Posterior cingulate gyrus (tissue), 11 donors: ENCODE measurements around the gene TSHR.
A peak's percentile ranks its signal among the peaks of the same experiment; 100 is the strongest.
"Not testable (repeated sequence)": the region's sequence is repeated elsewhere in the genome, so short reads cannot be mapped to it uniquely, and the experiment has no call there.

Experiments used
- DNase-seq, 10 donors: peaks; one replicate each; pipeline versions ENCODE4 v3.0.0 to v3.0.0-alpha.2; 2020 to 2021; ENCODE audit warnings: mixed read lengths in 3 of 10
- intact Hi-C: fragments of 100-400 bp; cut with DNase I; formaldehyde crosslinking; loops from one replicate; pipeline ENCODE4 v1.15.1; 2023

The TSHR gene

DNA sequence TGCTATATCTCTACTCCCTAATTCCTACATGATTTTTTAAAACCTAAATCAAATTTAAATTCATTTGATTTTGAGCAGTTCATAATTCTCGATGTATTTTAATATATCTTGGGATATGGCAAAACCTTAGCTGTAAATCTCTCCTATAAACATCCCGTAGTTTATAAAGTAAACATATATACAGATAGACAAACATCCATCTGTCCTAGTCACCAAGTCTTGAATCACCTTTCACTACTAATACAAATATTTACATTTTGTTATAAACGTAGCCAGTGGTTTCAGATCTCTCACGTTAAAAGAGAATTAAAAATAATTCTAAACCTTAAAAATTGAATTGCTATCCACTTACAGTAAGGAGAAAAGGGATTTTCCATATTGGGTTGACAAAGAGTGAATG, 107.0 kb downstream of the TSHR start:
- no peak for DNase-seq
- intact Hi-C loops: no loop called here

DNA sequence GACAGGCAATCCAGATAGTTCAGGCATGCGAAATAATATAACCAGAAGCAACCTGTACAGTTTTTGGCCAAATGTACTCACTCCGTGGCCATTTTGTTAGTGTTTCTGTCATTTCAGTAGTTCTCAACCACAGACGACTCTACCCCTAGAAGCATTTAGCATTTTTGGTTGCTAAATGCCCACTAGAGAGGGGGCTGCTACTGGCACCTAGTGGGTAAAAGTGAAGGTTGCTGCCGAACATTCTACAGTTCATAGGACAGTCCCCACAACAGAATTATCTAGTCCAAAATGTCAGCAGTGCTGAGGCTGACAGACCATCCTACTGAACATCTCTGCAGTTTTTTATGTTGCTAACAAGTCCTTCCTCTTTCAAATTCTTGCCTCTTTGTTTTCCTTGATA, 107.4 kb downstream of the TSHR start:
- intact Hi-C loops: no loop called here
- no peak for DNase-seq

DNA sequence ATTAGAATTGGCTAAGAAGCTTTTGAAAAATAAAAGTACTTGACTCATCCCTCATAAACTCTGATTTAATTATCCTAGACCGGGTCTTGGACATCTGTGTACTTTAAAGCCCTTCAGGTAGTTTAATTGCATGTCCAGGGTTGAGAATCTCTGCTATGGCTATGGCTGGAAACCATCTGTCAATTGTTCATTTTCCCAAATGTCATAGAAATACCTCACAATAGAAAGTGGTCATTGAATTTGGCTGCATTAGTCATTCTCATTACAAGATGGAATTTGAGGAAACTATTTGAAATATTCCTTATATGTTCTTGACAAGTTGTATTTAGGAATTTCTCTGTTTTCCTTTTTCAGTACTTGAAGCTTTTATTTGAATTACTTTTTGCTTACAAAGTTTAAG, 111.3 kb downstream of the TSHR start:
- DNase-seq: no peak
- intact Hi-C loops: no loop called here

DNA sequence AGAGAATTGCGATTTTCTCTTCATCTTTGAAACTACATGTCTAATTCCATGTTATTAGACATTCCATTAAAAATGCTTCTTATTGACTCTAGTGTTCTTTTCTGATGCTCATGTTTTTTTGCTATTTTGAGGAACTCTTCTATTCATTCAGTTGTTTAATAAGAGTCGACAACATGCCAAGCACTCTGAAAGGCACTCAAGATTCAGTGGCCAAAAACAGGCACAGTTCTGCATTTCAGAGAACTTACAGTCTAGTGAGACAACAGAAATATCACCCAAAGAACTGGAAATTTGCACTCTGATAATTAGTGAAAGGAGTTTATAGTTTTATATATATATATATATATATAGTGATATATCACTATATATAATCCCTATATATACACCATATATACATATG, 111.7 kb downstream of the TSHR start:
- no peak for DNase-seq
- intact Hi-C loops: no loop called here

DNA sequence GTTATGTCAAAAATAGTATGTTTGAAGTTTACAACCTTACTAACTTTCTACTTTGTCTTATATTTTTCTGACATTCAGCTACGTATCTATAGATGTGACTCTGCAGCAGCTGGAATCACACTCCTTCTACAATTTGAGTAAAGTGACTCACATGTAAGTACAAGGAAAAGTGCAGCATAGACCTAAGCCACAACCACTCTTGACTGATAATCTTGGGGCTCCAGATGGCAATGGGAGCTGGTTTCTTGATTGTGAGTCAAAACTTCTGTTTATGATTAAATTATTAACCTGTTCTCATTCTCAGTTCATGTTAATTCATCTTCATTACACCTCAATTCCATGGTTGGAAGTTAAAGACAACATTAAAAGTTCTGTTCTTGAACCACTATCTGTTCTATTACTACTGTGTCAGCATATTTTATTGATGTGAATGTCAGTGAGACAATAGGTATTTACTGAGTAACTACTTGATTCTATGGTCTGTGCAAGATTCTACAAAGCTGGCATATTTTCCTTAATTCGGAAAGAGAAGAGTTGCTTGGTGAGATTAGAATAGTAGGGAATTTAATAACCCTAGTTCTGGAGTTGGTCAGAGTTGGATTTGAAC, 112.9 kb downstream of the TSHR start:
- intact Hi-C loops: no loop called here
- DNase-seq: no peak

DNA sequence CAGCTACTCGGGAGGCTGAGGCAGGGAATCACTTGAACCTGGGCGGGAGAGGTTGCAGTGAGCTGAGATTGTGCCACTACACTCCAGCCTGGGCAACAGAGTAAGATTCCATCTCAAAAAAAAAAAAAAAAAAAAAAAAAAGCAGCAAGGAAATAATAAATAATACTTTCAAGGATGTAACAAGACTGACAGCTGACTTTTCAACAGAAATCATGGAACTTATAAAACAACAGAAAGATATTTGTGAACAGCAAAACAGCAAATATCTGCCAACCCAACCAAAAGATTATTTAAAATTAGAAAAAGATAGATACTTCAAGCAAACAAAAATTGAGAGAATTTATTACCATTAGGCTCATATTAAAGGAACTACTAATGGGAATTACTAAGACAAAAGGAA, 115.1 kb downstream of the TSHR start:
- intact Hi-C loops: no loop called here
- no peak for DNase-seq

DNA sequence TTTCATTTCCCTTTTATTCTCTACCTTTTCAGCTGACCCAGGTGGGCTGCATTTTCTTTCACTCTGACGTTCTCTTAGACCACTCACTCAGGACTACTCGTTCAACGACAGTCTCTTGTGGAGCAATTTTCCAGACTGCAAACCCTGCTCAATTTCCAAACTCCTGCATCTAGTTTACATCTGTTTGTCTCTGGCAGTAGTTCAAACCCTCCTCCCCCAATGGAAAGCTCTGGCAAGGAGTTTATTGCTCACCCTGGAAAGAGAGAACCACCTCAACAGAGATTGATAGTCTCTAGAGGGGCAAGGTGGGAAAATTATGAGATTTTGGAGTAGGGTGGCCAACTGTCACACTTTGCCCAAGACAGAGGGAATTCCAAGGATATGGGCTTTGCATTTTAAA, 130.2 kb downstream of the TSHR start:
- DNase-seq: no peak
- intact Hi-C loops: no loop called here

DNA sequence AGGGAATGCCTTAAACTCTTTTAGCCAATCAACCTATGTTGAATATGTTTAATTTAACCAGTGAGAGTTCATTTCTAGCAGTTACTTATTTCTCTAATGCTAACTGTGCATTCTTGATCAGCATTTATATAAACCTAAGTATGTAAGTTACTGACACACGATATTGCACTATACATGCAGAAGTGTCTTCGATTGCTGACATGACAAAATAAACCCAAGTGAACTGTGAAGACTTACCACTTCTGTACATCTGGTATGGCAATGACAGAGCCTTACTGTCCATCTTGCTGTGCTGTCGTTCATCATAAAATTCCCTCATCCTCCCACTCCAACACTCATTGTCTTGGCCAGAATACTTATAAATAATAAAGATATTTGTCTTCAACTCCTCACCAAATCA, 131.8 kb downstream of the TSHR start:
- DNase-seq: no peak
- intact Hi-C loops: no loop called here

DNA sequence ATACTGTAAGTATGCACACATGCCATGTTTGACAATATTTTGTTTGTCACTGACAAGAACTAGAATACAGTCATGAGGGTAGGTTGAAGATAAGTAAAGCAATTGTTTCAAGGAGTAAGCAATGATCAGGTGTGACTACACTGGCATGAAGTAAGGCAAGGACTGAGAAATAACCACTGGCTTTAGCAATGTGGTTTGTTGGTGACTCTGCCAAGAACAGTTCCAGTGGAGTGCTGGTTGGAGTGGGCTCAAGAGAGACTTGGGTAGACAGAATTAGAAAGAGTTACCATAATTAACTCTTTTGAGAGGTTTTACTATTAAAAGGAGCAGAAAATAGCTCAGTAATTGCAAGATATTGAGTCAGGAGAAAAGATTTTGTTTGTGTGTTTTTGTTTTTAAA, 135.7 kb downstream of the TSHR start:
- intact Hi-C loops: no loop called here
- DNase-seq: no peak

DNA sequence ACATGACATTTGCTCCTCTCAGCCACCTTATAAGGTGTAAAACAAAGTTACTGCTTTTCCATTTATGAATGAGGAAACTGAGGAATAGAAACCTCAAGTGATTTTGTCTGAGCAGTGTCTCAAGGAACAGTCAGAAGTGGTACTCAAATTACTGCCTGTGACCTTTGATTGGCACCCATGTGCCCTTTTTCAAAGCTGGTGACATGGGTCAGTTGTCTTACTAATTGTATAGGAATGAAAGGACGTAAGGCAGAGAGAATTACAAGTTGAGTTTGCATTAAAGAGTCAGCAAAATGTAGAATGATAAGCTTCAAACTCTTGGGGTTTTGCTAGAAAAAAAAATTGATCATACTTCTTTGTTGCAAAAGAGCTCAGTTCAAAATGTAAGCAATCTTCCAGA, 136.2 kb downstream of the TSHR start:
- intact Hi-C loops: no loop called here
- no peak for DNase-seq

DNA sequence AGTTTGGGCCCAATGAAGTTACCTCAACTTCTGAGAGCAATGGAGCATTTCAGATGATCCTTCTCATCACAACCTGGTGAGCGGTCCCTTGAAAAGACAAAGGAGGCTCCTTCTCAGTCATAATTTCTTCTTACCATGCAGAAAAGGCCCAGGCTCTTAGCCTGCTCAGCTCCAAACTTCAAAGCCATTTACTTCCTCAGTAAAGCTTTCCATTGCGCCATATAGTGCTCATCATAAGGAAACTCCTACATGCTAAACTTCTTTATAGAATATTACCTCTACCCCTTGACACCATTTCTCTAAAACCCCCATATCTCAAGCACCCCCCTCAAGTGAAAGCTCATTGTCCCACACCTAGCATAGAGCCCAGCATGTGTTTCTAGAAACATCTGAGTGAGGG, 138.2 kb downstream of the TSHR start:
- DNase-seq: no peak

DNA sequence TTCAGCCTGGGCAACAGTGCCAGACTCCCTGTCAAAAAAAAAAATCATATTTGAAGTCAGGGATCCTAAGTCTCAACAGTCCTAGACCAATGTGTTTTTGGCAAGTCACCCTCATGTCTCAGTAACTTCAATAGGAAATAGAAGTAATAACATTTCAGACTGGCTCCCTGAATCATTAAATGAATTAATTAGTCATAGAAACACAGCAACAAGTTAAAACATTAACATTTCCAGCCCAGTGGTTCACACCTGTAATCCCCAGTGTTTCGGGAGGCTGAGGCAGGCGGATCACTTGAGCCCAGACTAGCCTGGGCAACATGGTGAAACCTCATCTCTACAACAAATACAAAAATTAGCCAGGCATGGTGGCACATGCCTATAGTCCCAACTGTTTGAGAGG, 140.1 kb downstream of the TSHR start:
- no peak for DNase-seq
- intact Hi-C loops: no loop called here

More for the DNA sequence above, 138.2 kb downstream of the TSHR start:
- intact Hi-C loops: no loop called here

DNA sequence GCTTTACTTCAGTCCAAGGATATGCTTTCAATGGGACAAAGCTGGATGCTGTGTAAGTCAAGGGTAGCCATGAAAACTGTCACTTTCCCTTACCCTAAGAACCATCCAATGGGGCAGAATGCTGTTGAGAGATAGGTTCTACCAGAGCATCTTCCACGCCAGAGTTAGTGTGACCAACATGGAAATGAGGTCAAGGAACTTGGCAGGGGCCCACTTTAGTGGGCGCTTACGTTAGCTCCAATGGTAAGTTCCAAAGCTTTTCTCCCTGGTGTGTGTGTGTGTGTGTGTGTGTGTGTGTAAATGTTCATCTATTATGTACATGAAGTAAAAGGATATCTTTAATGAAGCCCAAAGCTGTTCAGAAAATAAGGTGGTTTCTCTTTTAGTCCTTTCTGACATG, 141.2 kb downstream of the TSHR start:
- intact Hi-C loops: no loop called here
- no peak for DNase-seq

DNA sequence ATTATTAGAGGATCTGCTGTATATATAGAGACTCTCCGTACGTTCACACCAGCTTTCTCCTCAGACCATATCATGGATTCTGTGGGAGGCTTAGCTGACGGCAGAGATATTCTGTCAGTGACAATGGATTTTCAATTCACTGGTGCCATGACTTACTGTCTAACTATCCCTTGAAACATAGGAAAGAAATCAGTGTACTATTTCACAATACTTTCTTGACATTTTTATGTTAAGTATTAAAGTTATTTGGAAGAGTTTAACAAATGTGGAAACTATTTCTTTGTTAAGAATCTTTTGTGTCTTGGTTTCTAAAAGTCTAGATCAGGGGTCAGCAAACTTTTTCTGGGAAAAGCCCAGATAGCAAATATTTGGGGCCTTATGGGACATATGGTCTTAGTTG, 146.8 kb downstream of the TSHR start:
- intact Hi-C loops: no loop called here
- no peak for DNase-seq

DNA sequence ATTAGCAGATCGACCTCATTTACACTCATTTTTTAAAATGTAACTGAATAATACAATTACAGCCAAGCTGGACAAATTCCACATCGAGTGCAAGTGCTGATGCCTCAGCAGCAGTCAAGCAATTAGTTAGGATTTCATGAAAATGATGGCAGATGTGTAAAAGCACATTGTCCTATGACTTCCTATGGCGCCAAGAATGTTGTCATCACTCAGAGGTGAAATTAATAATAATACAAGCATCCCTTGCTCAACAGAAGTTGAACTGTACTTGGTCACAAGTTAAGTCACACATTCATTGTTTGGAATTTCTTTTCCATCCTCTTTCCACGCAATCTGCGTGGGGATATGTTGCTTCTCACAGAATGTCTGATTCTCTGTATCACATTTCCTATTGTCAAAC, 148.0 kb downstream of the TSHR start:
- no peak for DNase-seq
- intact Hi-C loops: no loop called here

DNA sequence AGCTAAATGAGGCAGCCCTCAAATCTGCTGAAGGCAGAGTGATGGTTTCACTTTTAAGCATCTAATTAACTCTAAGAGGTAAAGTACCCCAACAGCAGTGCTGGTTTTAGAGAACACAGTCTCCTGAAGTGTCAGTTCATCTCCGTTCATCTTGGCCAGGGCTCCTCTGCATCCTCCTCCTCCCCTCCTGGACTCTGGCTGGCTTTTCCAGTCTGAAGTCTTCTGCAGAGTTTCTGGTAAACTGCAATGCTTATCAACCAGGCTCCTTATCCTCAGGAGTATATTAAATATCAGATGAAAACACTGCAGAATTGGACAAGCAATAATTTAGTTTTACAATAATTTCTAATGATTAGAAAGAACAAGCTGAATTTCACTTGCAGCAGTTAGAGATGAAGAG, 150.0 kb downstream of the TSHR start:
- intact Hi-C loops: no loop called here
- no peak for DNase-seq

DNA sequence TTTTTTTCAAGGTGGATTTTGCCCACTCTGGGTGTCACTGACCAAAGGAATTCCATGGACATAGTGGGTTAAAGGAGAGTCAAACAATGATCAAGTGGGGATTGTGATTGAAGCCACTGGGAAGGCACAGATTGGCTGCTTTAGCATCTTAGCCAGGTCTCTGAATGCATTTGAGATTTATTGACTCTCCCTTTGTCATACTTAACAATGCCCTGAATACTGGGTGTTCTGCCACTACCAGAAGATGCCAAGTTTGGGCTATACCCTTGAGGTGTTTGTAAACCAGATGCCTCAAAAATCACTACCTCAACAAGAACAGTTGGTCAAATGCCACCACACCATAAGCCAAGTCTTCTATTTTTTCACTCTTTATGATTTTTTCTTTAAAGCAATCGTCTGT, 150.5 kb downstream of the TSHR start:
- intact Hi-C loops: no loop called here
- DNase-seq: no peak

DNA sequence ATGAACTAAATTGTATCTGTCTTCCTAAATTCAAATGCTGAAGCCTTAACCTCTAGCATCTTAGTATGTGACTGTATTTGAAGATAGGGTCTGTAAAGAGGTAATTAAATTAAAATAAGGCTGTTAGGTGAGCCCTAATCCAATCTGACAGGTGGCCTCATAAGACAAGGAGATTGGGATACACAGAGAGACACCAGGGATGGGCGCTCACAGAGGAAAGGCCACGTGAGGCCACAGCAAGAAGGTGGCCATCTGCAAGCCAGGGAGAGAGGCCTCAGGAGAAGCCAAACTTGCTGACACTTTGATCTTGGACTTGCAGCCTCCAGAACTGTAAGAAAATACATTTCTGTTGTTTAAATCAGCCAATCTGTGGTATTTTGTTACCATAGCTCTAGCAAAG, 154.8 kb downstream of the TSHR start:
- DNase-seq: no peak
- intact Hi-C loops: no loop called here

DNA sequence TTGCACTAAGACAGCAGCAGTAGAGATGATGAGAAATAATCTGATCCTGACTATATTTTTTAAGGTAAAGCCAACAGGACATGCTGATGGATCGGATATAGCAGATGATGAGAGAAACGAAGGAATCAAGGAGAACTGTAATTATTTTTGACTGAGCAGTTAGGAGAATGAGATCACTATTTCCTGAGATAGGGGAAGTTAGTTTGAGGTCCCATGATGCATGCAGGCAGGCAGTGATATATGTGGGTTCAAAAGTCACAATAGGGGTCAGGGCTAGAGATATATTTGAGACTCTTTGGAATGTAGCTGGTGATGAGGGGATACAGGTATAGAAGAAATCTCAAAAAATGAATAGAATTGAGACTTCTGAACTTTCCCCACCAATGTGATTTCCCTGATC, 157.8 kb downstream of the TSHR start:
- intact Hi-C loops: no loop called here
- DNase-seq: no peak

DNA sequence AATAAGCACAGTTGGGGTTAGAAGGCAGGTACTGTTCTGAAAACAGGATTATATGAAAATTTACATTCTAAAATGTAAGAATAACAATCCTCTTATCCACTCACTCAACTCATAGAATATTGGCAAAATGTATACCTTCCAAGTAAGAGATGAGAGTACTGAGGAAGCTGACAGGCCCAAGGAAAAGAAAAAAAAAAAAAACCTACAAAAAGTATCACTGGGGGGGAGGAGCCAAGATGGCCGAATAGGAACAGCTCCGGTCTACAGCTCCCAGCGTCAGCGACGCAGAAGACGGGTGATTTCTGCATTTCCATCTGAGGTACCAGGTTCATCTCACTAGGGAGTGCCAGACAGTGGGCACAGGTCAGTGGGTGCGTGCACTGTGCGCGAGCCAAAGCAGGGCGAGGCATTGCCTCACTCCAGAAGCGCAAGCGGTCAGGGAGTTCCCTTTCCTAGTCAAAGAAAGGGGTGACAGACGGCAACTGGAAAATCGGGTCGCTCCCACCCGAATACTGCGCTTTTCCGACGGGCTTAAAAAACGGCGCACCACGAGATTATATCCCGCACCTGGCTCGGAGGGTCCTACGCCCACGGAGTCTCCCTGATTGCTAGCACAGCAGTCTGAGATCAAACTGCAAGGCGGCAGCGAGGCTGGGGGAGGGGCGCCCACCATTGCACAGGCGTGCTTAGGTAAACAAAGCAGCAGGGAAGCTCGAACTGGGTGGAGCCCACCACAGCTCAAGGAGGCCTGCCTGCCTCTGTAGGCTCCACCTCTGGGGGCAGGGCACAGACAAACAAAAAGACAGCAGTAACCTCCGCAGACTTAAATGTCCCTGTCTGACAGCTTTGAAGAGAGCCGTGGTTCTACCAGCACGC, 158.8 kb downstream of the TSHR start:
- peak in 1 of 10 donors; percentile 51 for DNase-seq
- intact Hi-C loops: not testable (repeated sequence)

DNA sequence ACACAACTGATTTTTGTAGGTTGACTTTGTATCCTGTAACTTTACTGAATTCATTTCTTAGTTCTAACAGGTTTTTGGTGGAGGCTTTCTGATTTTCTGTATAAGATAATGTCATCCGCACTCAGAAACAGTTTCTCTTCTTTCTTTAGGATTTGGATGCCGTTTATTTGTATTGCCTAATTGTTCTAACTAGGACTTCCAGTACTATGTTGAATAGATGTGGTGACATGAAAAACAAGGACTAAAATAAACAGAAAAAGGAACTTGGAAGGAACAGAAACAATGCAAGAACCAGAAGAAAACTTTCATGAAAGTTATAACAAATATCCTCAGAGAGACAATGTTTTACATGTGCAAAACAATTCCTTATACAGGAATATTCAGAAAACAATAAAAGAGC, 165.1 kb downstream of the TSHR start:
- intact Hi-C loops: no loop called here
- no peak for DNase-seq

DNA sequence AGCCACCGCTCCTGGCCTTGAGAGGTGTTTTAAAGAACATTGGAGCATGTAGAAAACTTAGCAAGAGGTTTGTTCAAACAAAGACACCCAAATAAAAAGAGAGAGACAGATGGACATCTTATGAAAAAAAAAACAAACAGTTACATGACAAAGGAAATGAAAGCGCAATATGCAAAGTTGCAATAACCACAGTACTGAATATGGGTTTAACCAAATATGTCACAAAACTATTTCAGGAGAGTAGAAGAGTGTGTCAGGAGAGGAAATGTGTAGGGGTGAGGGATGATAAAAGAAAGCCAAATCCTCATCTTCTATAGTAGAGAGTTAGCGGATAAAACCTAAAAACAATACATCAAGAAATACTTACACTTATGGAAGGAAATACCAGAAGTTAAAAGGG, 166.9 kb downstream of the TSHR start:
- DNase-seq: no peak
- intact Hi-C loops: no loop called here

DNA sequence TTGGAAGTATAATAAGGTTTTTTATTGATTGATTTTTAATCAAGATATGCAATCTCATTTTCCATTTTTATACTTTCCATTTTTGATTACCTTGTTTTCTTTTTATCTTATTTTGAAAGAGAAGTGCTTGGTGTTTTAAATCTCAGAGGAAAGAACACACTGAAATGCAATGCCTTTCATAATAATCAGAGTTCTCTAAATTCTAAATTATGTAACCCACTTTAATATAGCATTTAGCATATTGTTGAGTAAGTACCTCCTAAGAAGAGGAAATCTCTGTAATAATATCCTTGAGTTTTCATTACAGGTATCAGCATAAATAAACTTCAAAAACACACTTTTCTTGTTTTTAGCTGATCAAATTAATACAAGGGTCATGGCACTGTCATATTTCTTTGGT, 168.4 kb downstream of the TSHR start:
- DNase-seq: no peak
- intact Hi-C loops: no loop called here
